GM12875 (cell line): ENCODE measurements around the gene C14orf180.

Experiments used
- H3K4me3 ChIP-seq: one replicate; pipeline ENCODE4 v1.5.1; 2011; ENCODE audit warnings: low read depth, low read length, control low read depth
- CTCF ChIP-seq: IDR thresholded peaks from 2 replicates; pipeline ENCODE4 v1.5.1; 2011; ENCODE audit warnings: low read depth, mild to moderate bottlenecking, control low read depth, inconsistent platforms, low read length, moderate library complexity, borderline replicate concordance; ENCODE audit not compliant: insufficient read depth

Gene C14orf180

GRCh38 chr14:104555430-104556255 lies 23.9 kb upstream of the C14orf180 start:
- H3K4me3 ChIP-seq, result no peak overlapping the region
- TF ChIP-seq CTCF, result no peak

DNA sequence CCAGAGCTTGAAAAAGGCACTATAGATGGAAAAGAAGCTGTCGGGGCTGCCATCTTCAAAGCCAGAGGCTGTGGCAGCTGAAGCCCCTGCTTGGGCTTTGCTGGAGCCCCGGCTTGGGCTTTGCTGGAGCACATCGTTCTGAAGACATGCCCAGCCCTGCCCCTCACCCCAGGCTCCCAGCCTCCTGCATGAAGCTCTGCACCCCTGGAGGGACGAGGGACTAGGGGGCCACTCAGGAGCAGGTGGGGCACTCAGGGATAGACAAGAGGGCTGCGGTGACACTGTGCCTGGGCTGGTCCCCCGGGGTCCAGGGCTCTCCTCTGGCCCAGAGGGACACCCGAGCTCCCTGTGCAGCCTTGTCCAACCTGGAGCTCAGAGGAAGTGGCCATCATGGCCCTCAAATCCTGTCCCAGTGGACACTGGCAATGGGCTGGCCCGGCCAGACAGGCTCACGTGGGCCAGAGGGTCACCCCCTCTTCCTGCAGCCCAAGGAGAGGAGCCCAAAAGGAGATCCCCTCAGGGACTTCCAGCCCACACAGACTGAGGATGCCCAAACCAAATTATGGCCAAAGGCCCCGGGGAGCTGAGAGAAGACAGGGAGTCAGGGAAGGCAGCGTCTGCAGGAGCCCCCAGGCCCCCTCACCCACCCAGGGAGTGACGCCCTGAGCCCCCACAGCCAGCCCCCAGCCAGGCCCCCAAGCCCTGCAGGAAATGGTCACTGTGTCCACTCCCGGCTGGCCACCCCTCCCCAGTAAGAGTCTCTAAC lies 23.1 kb upstream of the C14orf180 start:
- H3K4me3 ChIP-seq, result no peak overlapping the region

GRCh38 chr14:104557086-104557485 lies 22.5 kb upstream of the C14orf180 start:
- no peak for TF ChIP-seq CTCF
- H3K4me3 ChIP-seq, result no peak overlapping the region

More for the DNA sequence above, 23.1 kb upstream of the C14orf180 start:
- no peak for TF ChIP-seq CTCF

DNA sequence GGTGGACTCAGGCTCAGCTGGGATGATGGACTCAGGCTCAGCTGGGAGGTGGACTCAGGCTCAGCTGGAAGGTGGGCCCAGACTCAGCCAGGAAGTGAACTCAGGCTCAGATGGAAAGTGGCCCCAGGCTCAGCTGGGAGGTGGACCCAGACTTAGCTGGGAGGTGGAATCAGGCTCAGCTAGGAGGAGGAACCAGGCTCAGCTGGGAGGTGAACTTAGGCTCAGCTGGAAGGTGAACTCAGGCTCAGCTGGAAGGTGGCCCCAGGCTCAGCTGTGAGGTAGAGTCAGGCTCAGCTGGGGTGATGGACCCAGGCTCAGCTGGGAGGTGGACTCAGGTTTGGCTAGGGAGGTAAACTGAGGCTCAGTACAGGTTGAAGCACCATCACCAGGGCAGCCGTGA lies 21.8 kb upstream of the C14orf180 start:
- TF ChIP-seq CTCF, result no peak
- H3K4me3 ChIP-seq, result no peak overlapping the region

DNA sequence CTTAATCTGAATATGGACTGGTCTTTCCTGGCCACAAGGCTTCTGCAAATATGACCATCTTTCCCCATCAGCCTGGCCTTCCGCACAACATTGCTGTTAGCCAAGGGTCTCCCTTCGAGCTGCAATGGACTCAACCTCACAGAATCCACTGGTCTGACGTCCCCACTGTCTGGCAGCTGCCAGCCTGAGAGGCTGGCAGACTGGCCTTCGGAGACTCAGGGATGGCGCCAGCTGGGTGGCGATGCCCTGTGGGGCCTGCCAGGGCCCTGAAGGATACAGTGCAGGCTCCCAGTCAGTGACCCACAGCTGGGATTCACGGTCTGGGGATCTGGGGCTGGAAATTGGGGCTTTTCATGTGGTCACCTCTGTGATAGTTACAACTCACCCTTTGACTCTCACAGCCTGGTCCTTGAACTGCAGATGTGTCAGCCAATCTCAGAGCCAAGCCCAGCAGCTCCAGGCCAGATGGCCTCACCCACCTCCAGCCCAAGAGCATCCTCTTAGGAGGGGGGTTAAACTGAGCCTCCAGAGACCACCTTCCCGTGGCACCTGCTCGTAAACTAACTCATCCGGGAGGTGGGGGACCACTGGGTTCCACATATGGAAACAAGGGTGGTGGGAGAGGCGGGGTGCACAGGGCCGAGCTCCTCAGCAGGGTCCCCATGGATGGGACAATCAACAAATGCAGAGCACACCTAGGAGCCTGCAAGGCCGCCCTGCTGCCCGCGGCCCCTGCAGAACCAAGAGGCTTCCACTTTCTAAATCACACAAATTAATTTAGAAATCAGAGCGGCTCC lies 21.1 kb upstream of the C14orf180 start:
- TF ChIP-seq CTCF, result no peak

DNA sequence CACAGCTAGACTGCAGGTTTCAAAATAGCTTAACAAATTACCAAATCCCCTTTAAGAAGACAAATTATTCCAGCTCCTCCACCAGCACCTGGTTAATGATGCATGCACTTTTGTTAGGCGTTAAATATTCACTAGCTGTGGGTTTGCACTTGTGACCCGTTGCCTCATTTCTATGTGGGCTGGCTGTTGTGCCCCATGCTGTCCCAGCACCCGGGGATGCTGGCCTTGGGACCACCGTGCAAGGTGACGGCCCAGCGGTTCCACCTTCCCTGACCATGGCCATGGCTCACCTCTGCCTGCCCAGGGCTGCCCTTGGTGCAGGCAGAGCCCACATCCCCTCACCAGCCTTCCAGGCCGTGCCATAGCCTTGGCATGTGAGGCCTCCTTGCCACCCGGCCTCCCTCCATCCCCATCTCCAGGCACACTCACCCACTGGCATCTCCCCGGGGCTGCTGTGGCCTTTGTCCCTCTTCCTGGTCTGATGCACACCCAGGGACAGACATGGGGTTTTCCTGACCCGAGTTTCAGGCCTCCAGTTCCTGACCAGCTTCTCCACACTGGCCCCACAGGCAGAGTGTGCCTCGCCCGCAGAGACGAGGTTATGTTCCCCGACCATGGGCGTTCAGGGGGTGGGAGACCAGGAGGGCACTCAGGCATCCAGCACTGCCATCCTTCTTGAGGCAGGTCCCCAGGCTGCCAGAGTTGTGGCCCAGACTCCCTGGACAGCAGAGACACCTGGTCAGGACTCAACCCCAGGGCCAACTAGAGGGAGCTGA lies 20.3 kb upstream of the C14orf180 start:
- no peak overlapping the region for H3K4me3 ChIP-seq
- no peak for TF ChIP-seq CTCF

More for the DNA sequence above, 21.1 kb upstream of the C14orf180 start:
- no peak overlapping the region for H3K4me3 ChIP-seq
